Measurements from ENCODE around the gene AMOTL2.

AMOTL2 gene

GRCh38 chr3:134312072-134312872, 62.0 kb downstream of the AMOTL2 start:
- DNase-seq: no peak

- no peak for DNase-seq
Observed at GRCh38 chr3:134311693-134312071, 62.6 kb downstream of the AMOTL2 start.

DNA sequence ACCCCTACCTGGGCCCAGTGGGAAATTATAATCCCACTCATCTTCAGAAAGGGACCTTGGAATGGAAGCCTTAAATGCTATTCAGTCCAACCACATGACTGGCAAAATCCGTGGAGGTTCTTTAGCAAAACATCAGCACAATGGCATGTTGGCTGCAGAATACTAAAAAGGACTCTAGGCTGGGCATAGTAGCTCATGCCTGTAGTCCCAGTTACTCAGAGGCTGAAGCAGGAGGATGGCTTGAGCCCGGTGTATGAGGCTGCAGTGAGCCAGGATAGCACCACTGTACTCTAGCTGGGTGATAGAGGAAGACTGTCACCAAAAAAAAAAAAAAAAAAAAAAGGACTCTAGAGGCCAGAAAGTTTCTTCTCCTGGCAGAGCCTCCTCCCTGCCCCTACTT, 63.0 kb downstream of the AMOTL2 start:
- no peak for DNase-seq

DNA sequence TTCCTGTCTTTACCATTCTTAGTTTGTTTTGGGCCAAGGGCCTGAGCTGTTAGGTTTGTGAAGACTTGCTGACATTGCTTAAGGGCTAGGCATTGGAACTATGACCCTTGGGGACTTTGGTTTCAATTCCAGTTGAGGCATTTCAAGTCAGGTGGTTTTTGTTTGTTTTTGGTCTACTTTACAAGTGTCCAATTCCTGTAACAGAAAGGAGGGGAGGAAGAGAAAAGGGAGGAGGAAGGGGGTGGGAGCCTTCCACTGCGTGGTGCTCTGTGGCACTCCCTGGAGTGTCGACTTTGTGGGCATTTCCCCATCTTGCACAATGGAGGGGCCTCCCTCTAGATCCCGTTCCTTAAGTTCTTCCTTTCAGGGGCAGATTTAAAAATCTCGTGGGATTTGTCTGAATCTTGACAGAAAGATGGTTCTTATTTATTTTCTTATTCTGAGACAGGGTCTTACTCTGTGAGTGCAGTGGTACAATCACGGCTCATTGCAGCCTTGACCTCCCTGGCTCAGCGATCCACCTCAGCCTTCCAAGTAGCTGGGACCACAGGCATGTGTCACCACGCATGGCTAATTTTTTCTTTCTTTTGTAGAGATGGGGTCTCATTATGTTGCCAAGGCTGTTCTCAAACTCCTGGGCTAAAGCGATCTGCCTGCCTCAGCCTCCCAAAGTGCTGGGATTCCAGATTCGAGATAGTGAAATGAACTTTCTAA, 64.1 kb downstream of the AMOTL2 start:
- no peak for DNase-seq

- DNase-seq: no peak
Observed at GRCh38 chr3:134308350-134308891, 65.8 kb downstream of the AMOTL2 start.

DNA sequence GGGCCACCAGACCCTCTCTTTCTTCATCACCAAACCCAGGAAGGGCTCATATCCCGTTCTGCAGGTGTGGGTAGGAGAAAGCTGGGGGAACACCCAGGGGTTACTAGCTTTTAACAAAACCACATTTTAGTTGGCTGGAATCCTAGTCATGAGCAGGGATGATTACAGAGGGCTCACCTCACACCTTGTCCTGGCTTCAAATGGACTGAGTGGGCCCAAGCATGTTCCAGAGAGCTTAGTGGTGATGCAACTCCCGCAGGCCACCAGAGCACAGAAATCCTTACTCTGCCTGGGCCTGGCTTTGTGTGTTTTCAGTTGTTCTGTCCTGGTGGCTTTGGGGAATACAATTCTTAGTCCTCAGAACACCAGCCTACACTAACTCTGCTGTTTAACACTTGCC, 66.8 kb downstream of the AMOTL2 start:
- no peak for DNase-seq

GRCh38 chr3:134306320-134306719, 67.9 kb downstream of the AMOTL2 start:
- DNase-seq: no peak
